Epithelial cell of prostate (primary cell): ENCODE measurements around the gene REM2.
A peak's percentile ranks its signal among the peaks of the same experiment; 100 is the strongest.

ENCODE experiments used
- DNase-seq: peaks from one replicate; pipeline ENCODE4 v3.0.0-alpha.2; 2011; ENCODE audit warnings: low read depth, low spot score
- H3K27ac ChIP-seq: fragments of 450-650 bp; 2 replicates; pipeline ENCODE4 v1.5.1; 2017; ENCODE audit warnings: mild to moderate bottlenecking

The REM2 gene

GRCh38 chr14:22872033-22872832 lies 10.8 kb upstream of the REM2 start:
- no peak for DNase-seq
- H3K27ac ChIP-seq, result peak overlapping the region; percentile 100

- H3K27ac ChIP-seq, result peak overlapping the region; percentile 100
- DNase-seq, result no peak
Measured at GRCh38 chr14:22872833-22873520, 10.0 kb upstream of the REM2 start.

- no peak overlapping the region for H3K27ac ChIP-seq
- DNase-seq, result no peak
Measured at GRCh38 chr14:22875003-22875747, 7.8 kb upstream of the REM2 start.

GRCh38 chr14:22875748-22876319 lies 7.2 kb upstream of the REM2 start:
- DNase-seq, result no peak
- no peak overlapping the region for H3K27ac ChIP-seq

- H3K27ac ChIP-seq, result no peak overlapping the region
- DNase-seq, result no peak
Measured at GRCh38 chr14:22877000-22877501, 6.0 kb upstream of the REM2 start.

- DNase-seq, result no peak
- H3K27ac ChIP-seq, result no peak overlapping the region
Measured at GRCh38 chr14:22878271-22879246, 4.5 kb upstream of the REM2 start.

GRCh38 chr14:22882064-22882463 lies 958 bp upstream of the REM2 start:
- no peak for DNase-seq
- no peak overlapping the region for H3K27ac ChIP-seq

- H3K27ac ChIP-seq, result no peak overlapping the region
- DNase-seq, result no peak
Measured at GRCh38 chr14:22882529-22883172, 371 bp upstream of the REM2 start.

GRCh38 chr14:22884076-22884737 lies 1.2 kb downstream of the REM2 start:
- no peak for DNase-seq
- no peak overlapping the region for H3K27ac ChIP-seq

- H3K27ac ChIP-seq, result no peak overlapping the region
- no peak for DNase-seq
Measured at GRCh38 chr14:22884738-22885523, 1.9 kb downstream of the REM2 start.

- DNase-seq, result no peak
- no peak overlapping the region for H3K27ac ChIP-seq
Measured at GRCh38 chr14:22885975-22886374, 3.0 kb downstream of the REM2 start.

- DNase-seq, result no peak
- H3K27ac ChIP-seq, result peak overlapping the region; percentile 82
Measured at GRCh38 chr14:22886500-22887259, 3.7 kb downstream of the REM2 start.

GRCh38 chr14:22887260-22887989 lies 4.4 kb downstream of the REM2 start:
- peak; percentile 26 for DNase-seq
- peak overlapping the region; percentile 82 for H3K27ac ChIP-seq

- peak overlapping the region; percentile 82 for H3K27ac ChIP-seq
- DNase-seq, result no peak
Measured at GRCh38 chr14:22887990-22888378, 5.0 kb downstream of the REM2 start.

GRCh38 chr14:22888662-22889061 lies 5.6 kb downstream of the REM2 start:
- DNase-seq, result no peak
- peak overlapping the region; percentile 82 for H3K27ac ChIP-seq

- no peak overlapping the region for H3K27ac ChIP-seq
- no peak for DNase-seq
Measured at GRCh38 chr14:22890416-22890815, 7.4 kb downstream of the REM2 start.
